Erythroblast (primary cell): Measurements from ENCODE around the gene TBX6.

Source experiments
- GATA1 ChIP-seq: IDR thresholded peaks from 2 replicates; pipeline ENCODE4 v1.6.1; 2011; ENCODE audit warnings: low read depth, mild to moderate bottlenecking, control low read depth, low read length, moderate library complexity
- POLR2A ChIP-seq: IDR thresholded peaks from 2 replicates; pipeline ENCODE4 v1.6.1; 2011; ENCODE audit warnings: mild to moderate bottlenecking, low read length

DNA sequence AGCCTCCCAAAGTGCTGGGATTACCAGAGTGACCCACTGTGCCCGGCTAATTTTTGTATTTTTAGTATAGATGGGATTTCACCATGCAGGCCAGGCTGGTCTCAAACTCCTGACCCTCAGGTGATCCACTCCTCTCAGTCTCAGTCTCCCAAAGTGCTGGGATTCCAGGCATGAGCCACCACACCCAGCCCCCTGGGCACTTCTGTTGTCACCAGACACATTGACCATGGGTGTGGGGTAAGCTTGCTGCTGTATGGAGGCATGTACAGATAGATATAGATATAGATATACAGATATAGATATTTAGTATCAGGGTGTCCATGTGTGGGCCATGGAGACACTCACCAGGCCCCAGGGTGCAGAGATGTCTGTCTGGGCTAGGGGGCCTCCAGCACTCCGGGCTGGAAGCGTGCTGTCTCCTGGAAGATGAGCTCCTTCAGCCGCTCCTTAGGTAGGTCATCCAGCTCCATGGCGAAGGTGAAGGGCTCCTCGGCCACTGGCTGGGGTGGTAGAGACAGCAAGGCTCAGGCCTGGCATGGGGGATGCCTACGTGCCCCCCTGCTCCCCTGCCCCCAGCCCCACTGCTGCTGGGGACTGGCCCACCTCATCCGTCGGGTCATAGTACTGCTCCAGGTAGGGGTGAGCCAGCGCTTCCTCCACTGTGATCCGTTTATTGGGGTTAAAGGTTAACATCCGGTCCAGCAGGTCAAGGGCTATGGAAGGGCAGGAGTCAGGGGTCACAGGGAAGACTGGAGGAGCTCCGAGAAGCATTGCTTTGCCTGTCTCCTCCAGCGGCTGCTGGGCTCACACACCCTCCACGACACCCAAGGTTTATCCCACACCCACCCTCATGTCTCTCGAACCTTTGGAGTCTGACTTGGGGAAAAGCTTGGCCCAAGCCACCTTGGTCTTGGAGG lies 24.8 kb upstream of the TBX6 start:
- TF ChIP-seq POLR2A: no peak
- TF ChIP-seq GATA1: no peak
